Measurements from ENCODE around the gene AUTS2. TPM values are rescaled to one million over a fixed set of nuclear protein-coding genes. Genes with fewer than 3 reads are reported as not detected.

The AUTS2 gene
- total and polyA plus RNA-seq, 2 donors (not counting 1 experiment from before 2014, with no cell fraction given): 0.60 to 9.1 TPM

DNA sequence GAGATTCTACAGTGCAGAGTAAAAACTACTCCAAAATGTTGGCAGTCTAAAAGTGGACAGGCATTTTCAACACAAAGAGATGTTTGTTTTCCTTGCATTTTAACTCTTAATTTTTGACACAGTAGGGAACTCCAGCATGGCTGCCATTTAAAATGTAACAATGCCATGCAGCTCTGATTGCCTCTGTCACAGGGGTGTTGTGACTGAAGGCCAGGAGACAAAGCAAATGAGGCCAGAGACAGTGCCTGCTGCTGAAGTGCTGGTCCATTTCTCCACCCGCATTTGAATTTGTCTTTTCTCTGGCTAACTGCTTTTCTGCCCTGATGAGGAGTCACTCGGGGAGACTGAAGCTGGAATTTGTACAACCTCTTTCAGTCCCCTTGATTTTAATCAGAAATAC lies 823.0 kb downstream of the AUTS2 start:
- Histone ChIP-seq H3K9me3 (ENCODE audit: control insufficient read depth, insufficient read depth, low read depth, low read length) (no peaks in the 10 kb centered on the region), H3K9ac (ENCODE audit: insufficient read depth, low read length) (no peak overlapping the region), H3K4me3 (replicated peaks in 1 of 4; ENCODE audit: control extremely low read depth in 1 of 4, insufficient read depth in 1 of 4, low read depth in 3 of 4, low read length in 4 of 4) (no peak overlapping the region), H4K20me1 (ENCODE audit: control insufficient read depth, extremely low read depth, insufficient read depth, low read length) (no peaks in the 10 kb centered on the region), H3K4me1 (ENCODE audit: control insufficient read depth, extremely low read depth, insufficient read depth, low read length) (no peaks in the 10 kb centered on the region), H2AFZ (ENCODE audit: low read length) (no peak overlapping the region), H3K4me2 (ENCODE audit: extremely low read depth, insufficient read depth, low read length) (no peak overlapping the region), H3K27me3 (ENCODE audit: control insufficient read depth, insufficient read depth, low read length) (no peaks in the 10 kb centered on the region), H3K36me3 (ENCODE audit: control insufficient read depth, insufficient read depth, low read length) (no peaks in the 10 kb centered on the region), H3K79me2 (ENCODE audit: control insufficient read depth, insufficient read depth, low read length) (no peaks in the 10 kb centered on the region), H3K27ac (ENCODE audit: insufficient read depth, low read length) (no peak overlapping the region)
- TF ChIP-seq EZH2 (IDR thresholded peaks at IDR 0.05; ENCODE audit: low read length, missing control alignments): no peak
- TF ChIP-seq, protein P1, sequence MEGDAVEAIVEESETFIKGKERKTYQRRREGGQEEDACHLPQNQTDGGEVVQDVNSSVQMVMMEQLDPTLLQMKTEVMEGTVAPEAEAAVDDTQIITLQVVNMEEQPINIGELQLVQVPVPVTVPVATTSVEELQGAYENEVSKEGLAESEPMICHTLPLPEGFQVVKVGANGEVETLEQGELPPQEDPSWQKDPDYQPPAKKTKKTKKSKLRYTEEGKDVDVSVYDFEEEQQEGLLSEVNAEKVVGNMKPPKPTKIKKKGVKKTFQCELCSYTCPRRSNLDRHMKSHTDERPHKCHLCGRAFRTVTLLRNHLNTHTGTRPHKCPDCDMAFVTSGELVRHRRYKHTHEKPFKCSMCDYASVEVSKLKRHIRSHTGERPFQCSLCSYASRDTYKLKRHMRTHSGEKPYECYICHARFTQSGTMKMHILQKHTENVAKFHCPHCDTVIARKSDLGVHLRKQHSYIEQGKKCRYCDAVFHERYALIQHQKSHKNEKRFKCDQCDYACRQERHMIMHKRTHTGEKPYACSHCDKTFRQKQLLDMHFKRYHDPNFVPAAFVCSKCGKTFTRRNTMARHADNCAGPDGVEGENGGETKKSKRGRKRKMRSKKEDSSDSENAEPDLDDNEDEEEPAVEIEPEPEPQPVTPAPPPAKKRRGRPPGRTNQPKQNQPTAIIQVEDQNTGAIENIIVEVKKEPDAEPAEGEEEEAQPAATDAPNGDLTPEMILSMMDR (conservative IDR thresholded peaks at IDR 0.05 in 1 of 2, IDR thresholded peaks at IDR 0.05 in 1 of 2; ENCODE audit: low read depth in 1 of 2, low read length in 2 of 2): no peak
- no peak for DNase-seq (ENCODE audit: low read depth in 2 of 2)

DNA sequence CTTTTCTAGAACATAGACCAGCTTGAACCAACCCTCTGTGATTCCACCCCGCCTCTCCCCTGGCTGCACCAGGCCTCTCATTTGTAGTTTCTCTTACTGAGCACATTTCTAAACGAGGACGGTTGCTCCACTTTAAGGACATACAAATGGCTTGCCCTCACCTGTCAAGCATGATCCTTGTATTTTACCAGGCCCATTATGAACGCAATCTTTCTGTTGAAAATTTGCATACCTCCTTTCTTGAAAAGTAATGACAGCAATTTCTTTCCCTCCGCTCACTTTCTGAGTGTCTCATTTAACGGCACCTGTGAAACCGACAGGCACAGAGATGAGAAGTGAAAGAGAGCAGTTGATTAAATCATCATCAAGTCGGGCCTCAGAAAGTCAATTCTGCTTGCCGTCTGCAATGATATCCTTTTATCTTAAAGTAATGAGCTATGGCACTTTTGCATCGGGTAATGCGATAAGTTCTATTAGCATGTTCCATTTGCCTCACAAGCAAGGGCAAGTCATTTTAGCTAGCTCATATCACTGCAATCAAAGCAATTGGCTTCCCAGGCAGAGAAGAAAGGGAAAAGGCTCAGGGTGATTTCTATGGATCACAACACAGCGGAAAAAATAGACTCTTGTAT lies 828.1 kb downstream of the AUTS2 start:
- H3K79me2 ChIP-seq (ENCODE audit: control insufficient read depth, insufficient read depth, low read length): no peaks in the 10 kb centered on the region
- no peak overlapping the region for H3K9ac ChIP-seq (ENCODE audit: insufficient read depth, low read length)
- no peaks in the 10 kb centered on the region for H3K9me3 ChIP-seq (ENCODE audit: control insufficient read depth, insufficient read depth, low read depth, low read length)
- no peak for DNase-seq (ENCODE audit: low read depth in 2 of 2)
- H4K20me1 ChIP-seq (ENCODE audit: control insufficient read depth, extremely low read depth, insufficient read depth, low read length): no peaks in the 10 kb centered on the region
- no peaks in the 10 kb centered on the region for H3K4me1 ChIP-seq (ENCODE audit: control insufficient read depth, extremely low read depth, insufficient read depth, low read length)
- no peak overlapping the region for H2AFZ ChIP-seq (ENCODE audit: low read length)
- TF ChIP-seq, protein P1 (conservative IDR thresholded peaks at IDR 0.05 in 1 of 2, IDR thresholded peaks at IDR 0.05 in 1 of 2; ENCODE audit: low read depth in 1 of 2, low read length in 2 of 2): no peak
- TF ChIP-seq EZH2 (IDR thresholded peaks at IDR 0.05; ENCODE audit: low read length, missing control alignments): no peak
- H3K4me3 ChIP-seq (replicated peaks in 1 of 4; ENCODE audit: control extremely low read depth in 1 of 4, insufficient read depth in 1 of 4, low read depth in 3 of 4, low read length in 4 of 4): no peak overlapping the region
- no peaks in the 10 kb centered on the region for H3K36me3 ChIP-seq (ENCODE audit: control insufficient read depth, insufficient read depth, low read length)
- no peak overlapping the region for H3K27ac ChIP-seq (ENCODE audit: insufficient read depth, low read length)
- H3K4me2 ChIP-seq (ENCODE audit: extremely low read depth, insufficient read depth, low read length): no peak overlapping the region
- no peaks in the 10 kb centered on the region for H3K27me3 ChIP-seq (ENCODE audit: control insufficient read depth, insufficient read depth, low read length)

DNA sequence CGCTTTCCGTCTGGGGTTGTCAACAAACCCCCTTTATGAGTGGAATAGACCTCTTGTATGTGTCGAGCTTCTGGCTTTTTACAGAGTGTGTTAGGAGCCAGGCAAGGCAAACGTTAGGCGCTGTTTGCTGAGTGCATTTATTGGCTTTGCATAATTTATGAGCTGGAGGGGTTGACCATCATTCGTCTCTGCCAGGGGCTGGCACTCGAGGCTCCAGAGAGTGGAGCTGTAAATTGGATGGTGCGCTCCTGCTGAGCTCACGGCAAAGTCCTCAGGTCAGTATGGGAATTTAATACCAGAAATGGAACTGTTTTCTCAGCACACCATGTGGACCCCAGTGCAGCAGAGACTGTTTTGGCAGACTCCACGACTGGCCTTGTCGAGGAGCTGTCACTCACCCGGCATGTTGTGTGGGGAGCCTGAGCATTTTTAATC lies 834.3 kb downstream of the AUTS2 start:
- H3K27ac ChIP-seq (ENCODE audit: insufficient read depth, low read length): no peak overlapping the region
- DNase-seq (ENCODE audit: low read depth in 2 of 2): no peak
- no peaks in the 10 kb centered on the region for H3K79me2 ChIP-seq (ENCODE audit: control insufficient read depth, insufficient read depth, low read length)
- H4K20me1 ChIP-seq (ENCODE audit: control insufficient read depth, extremely low read depth, insufficient read depth, low read length): no peaks in the 10 kb centered on the region
- no peak overlapping the region for H3K9ac ChIP-seq (ENCODE audit: insufficient read depth, low read length)
- H3K27me3 ChIP-seq (ENCODE audit: control insufficient read depth, insufficient read depth, low read length): no peaks in the 10 kb centered on the region
- no peak for TF ChIP-seq EZH2 (IDR thresholded peaks at IDR 0.05; ENCODE audit: low read length, missing control alignments)
- TF ChIP-seq, protein P1 (conservative IDR thresholded peaks at IDR 0.05 in 1 of 2, IDR thresholded peaks at IDR 0.05 in 1 of 2; ENCODE audit: low read depth in 1 of 2, low read length in 2 of 2): no peak
- H3K4me3 ChIP-seq (replicated peaks in 1 of 4; ENCODE audit: control extremely low read depth in 1 of 4, insufficient read depth in 1 of 4, low read depth in 3 of 4, low read length in 4 of 4): no peak overlapping the region
- H3K9me3 ChIP-seq (ENCODE audit: control insufficient read depth, insufficient read depth, low read depth, low read length): no peaks in the 10 kb centered on the region
- no peaks in the 10 kb centered on the region for H3K36me3 ChIP-seq (ENCODE audit: control insufficient read depth, insufficient read depth, low read length)
- H3K4me2 ChIP-seq (ENCODE audit: extremely low read depth, insufficient read depth, low read length): no peak overlapping the region
- H2AFZ ChIP-seq (ENCODE audit: low read length): no peak overlapping the region
- no peaks in the 10 kb centered on the region for H3K4me1 ChIP-seq (ENCODE audit: control insufficient read depth, extremely low read depth, insufficient read depth, low read length)
